ENCODE measurements around the gene PSME2. TPM values are rescaled to one million over a fixed set of nuclear protein-coding genes. Genes with fewer than 3 reads are reported as not detected.

PSME2 gene
- total and polyA plus RNA-seq, 9 of the 15 experiments (the other 6 are each of a cell fraction or from before 2014, with no cell fraction given), result 111 to 579 (median 159) TPM

DNA sequence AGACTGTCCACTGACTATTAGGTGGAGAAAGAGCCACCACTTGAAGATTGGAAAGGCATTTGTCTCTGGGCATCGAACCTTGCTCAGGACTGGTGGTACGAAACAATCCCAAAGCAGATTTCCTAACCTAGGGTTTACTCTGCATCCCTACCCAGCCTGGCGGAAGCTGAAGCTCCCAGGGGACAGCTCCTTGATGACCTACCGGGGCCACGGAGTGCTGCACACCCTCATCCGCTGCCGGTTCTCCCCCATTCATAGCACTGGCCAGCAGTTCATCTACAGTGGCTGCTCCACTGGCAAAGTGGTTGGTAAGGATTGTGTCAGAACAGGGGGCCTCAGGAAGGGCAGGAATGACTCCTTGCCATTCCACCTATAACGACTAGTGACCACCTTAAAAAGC, 25.2 kb downstream of the PSME2 start (continued):
- TF ChIP-seq, protein P1, sequence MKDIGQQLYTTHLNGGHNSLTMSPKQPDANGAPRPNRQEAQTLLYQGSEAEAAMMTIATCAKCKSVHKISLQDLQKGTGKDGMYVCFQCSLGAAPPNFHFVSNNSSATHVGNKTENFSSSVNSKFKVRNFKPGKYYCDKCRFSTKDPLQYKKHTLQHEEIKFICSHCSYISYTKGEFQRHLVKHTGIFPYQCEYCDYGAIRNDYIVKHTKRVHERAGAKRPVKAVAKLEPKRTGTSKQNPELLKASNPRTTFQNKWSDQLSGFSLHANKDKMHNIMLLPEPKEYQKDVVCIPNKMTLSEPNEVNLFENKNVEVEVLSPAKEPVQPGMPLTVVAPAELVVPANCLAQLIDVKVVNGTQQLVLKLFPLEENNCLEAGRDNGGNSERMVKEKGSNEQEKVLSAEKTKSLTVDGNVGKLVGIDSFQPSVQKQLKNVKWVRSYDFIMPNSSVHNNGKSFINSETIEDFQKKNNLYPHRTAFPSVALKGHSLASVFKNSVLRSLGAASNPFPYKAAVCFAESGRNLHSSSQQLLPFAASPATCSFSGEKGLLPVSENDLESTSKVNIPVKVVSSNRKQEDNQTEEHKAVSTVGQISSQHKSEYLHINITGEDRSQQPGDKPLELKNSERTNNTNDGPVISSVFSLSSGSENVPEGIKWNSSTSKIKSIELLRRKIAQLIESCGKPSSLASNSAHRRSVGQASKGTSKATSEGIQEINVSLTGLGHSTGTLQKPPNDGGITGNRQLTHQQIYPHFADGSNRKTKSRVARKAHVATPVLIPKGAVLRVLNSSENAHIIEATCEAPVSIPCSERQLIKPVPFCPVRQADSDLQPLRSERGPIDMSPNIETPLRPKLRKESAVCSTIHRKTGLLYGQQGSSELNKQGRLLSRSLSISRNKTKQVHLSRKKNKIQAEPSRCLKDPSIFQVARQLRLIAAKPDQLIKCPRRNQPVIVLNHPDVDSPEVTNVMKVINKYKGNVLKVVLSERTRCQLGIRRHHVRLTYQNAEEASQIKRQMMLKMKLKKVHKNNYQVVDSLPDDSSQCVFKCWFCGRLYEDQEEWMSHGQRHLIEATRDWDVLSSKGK (CRISPR knock-in tag; IDR thresholded peaks at IDR 0.05), result no peak
- TF ChIP-seq, protein P2, sequence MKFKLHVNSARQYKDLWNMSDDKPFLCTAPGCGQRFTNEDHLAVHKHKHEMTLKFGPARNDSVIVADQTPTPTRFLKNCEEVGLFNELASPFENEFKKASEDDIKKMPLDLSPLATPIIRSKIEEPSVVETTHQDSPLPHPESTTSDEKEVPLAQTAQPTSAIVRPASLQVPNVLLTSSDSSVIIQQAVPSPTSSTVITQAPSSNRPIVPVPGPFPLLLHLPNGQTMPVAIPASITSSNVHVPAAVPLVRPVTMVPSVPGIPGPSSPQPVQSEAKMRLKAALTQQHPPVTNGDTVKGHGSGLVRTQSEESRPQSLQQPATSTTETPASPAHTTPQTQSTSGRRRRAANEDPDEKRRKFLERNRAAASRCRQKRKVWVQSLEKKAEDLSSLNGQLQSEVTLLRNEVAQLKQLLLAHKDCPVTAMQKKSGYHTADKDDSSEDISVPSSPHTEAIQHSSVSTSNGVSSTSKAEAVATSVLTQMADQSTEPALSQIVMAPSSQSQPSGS (CRISPR knock-in tag; IDR thresholded peaks at IDR 0.05), result no peak
- TF ChIP-seq, protein P3, sequence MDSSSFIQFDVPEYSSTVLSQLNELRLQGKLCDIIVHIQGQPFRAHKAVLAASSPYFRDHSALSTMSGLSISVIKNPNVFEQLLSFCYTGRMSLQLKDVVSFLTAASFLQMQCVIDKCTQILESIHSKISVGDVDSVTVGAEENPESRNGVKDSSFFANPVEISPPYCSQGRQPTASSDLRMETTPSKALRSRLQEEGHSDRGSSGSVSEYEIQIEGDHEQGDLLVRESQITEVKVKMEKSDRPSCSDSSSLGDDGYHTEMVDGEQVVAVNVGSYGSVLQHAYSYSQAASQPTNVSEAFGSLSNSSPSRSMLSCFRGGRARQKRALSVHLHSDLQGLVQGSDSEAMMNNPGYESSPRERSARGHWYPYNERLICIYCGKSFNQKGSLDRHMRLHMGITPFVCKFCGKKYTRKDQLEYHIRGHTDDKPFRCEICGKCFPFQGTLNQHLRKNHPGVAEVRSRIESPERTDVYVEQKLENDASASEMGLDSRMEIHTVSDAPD (CRISPR knock-in tag; IDR thresholded peaks at IDR 0.05), result no peak
- no peak for TF ChIP-seq ZNF408 (CRISPR knock-in tag; IDR thresholded peaks at IDR 0.05; ENCODE audit: low read depth)

Measured in K562 (cell line).